SK-N-SH (cell line): ENCODE data around the gene PSG6. TPM values are rescaled to one million over a fixed set of nuclear protein-coding genes. Genes with fewer than 3 reads are reported as not detected.
"Not testable (repeated sequence)": the region's sequence is repeated elsewhere in the genome, so short reads cannot be mapped to it uniquely, and the experiment has no call there.

Experiments used
- CTCF ChIA-PET: fragments of 300-600, 350-600 bp; formaldehyde crosslinking; extraction: SDS; loops from one replicate; lab custom pipeline; 2021; lab: Yijun Ruan, JAX
- POLR2A ChIA-PET: fragments of 350-600 bp; sonication (Branson Sonifier 250); formaldehyde crosslinking; extraction: SDS; loops from one replicate; lab custom pipeline; 2020; ENCODE audit warnings: antibody characterized with exemption, inconsistent platforms; lab: Yijun Ruan, JAX
- DNase-seq: peaks from one replicate; pipeline ENCODE4 v3.0.0; 2012
- H2AFZ ChIP-seq: fragments of 200-600 bp; sonication (generic); 2 replicates; pipeline ENCODE4 v1.8.1; 2016; ENCODE audit warnings: antibody characterized with exemption, mild to moderate bottlenecking, low read depth
- H3F3A ChIP-seq: fragments of 200-600 bp; sonication (generic); replicated peaks from 2 replicates; pipeline ENCODE3; 2016; ENCODE audit warnings: antibody characterized with exemption, mild to moderate bottlenecking; ENCODE audit not compliant: insufficient read depth
- H3K27ac ChIP-seq, 2 experiments: fragments of 200-500 bp in 1 of 2; fragments of 200-600 bp in 1 of 2; sonication (Bioruptor generic) in 1 of 2; sonication (generic), shearing (Covaris generic) in 1 of 2; 2 replicates each; pipeline versions ENCODE4 v1.5.1 to v1.6.1; 2014 to 2016; ENCODE audit warnings: low read depth in 2 of 2, inconsistent platforms in 1 of 2, low read length in 1 of 2, mild to moderate bottlenecking in 1 of 2, mixed read lengths in 1 of 2
- H3K27me3 ChIP-seq: fragments of 200-600 bp; sonication (generic), shearing (Covaris generic); 2 replicates; pipeline ENCODE4 v1.6.1; 2016; ENCODE audit warnings: mixed run types; ENCODE audit not compliant: insufficient read depth
- H3K36me3 ChIP-seq, 2 experiments: fragments of 200-500 bp in 1 of 2; fragments of 200-600 bp in 1 of 2; sonication (Bioruptor generic) in 1 of 2; sonication (generic) in 1 of 2; replicated peaks in 1 of 2; 2 replicates each; pipeline versions ENCODE3 to v1.5.1; 2014 to 2016; ENCODE audit warnings: low read length in 1 of 2, mild to moderate bottlenecking in 1 of 2; ENCODE audit not compliant: insufficient read depth in 2 of 2, control insufficient read depth in 1 of 2
- H3K4me1 ChIP-seq, 2 experiments: fragments of 200-500 bp in 1 of 2; fragments of 200-600 bp in 1 of 2; sonication (Bioruptor generic) in 1 of 2; sonication (generic), shearing (Covaris generic) in 1 of 2; 2 replicates each; pipeline versions ENCODE4 v1.5.1 to v1.6.1; 2014 to 2016; ENCODE audit warnings: low read depth in 1 of 2, low read length in 1 of 2, mixed run types in 1 of 2; ENCODE audit not compliant: insufficient read depth in 2 of 2, control insufficient read depth in 1 of 2
- H3K4me2 ChIP-seq: fragments of 200-600 bp; sonication (generic), shearing (Covaris generic); 2 replicates; pipeline ENCODE4 v1.6.1; 2017; ENCODE audit warnings: mixed run types
- H3K4me3 ChIP-seq, 2 experiments: fragments of 200-500 bp in 1 of 2; fragments of 200-600 bp in 1 of 2; sonication (Bioruptor generic) in 1 of 2; sonication (generic), shearing (Covaris generic) in 1 of 2; 2 replicates each; pipeline versions ENCODE4 v1.5.1 to v1.8.1; 2014 to 2016; ENCODE audit warnings: low read depth in 2 of 2, inconsistent platforms in 1 of 2, low read length in 1 of 2, mild to moderate bottlenecking in 1 of 2, mixed read lengths in 1 of 2, moderate library complexity in 1 of 2
- H3K79me2 ChIP-seq: fragments of 200-600 bp; sonication (generic); 2 replicates; pipeline ENCODE4 v1.8.1; 2017; ENCODE audit warnings: mild to moderate bottlenecking; ENCODE audit not compliant: insufficient read depth
- H3K9ac ChIP-seq: fragments of 200-600 bp; sonication (generic); 2 replicates; pipeline ENCODE4 v1.6.1; 2017; ENCODE audit warnings: mixed run types
- H3K9me2 ChIP-seq: fragments of 200-600 bp; sonication (generic); 2 replicates; pipeline ENCODE4 v1.6.1; 2017; ENCODE audit warnings: mixed run types
- H3K9me3 ChIP-seq: fragments of 200-600 bp; sonication (generic); 2 replicates; pipeline ENCODE4 v1.6.1; 2017; ENCODE audit warnings: mixed run types, mild to moderate bottlenecking, moderate library complexity
- H4K20me1 ChIP-seq: fragments of 200-600 bp; sonication (generic); 2 replicates; pipeline ENCODE4 v1.6.1; 2017; ENCODE audit warnings: mild to moderate bottlenecking, mixed run types; ENCODE audit not compliant: insufficient read depth
- EZH2phosphoT487 ChIP-seq: fragments of 200-600 bp; sonication (generic); IDR thresholded peaks from 2 replicates; pipeline ENCODE4 v1.6.1; 2017; ENCODE audit warnings: low read depth, mixed run types, mild to moderate bottlenecking, antibody characterized with exemption, moderate library complexity, borderline replicate concordance
- FOSL2 ChIP-seq: IDR thresholded peaks from 2 replicates; pipeline ENCODE4 v1.4.0; 2012; ENCODE audit warnings: low read depth, mild to moderate bottlenecking, moderate library complexity, borderline replicate concordance
- GABPA ChIP-seq: IDR thresholded peaks from 2 replicates; pipeline ENCODE4 v1.4.0; 2012; ENCODE audit warnings: low read depth, mild to moderate bottlenecking
- MAX ChIP-seq: IDR thresholded peaks from 2 replicates; pipeline ENCODE4 v1.4.0; 2012; ENCODE audit warnings: low read depth
- MEF2A ChIP-seq: IDR thresholded peaks from 2 replicates; pipeline ENCODE4 v1.4.0; 2012; ENCODE audit warnings: low read depth, borderline replicate concordance
- MXI1 ChIP-seq: IDR thresholded peaks from 2 replicates; pipeline ENCODE4 v1.6.1; 2012; ENCODE audit warnings: mild to moderate bottlenecking, low read depth, low read length, improper control_type of control experiment
- NFIC ChIP-seq: IDR thresholded peaks from 2 replicates; pipeline ENCODE4 v1.4.0; 2012; ENCODE audit warnings: borderline replicate concordance
- RAD21 ChIP-seq: IDR thresholded peaks from 2 replicates; pipeline ENCODE4 v1.6.1; 2012; ENCODE audit warnings: mild to moderate bottlenecking, low read length
- RFX5 ChIP-seq: IDR thresholded peaks from 2 replicates; pipeline ENCODE4 v1.6.1; 2012; ENCODE audit warnings: mild to moderate bottlenecking, improper control_type of control experiment, low read length
- RXRA ChIP-seq: IDR thresholded peaks from 2 replicates; pipeline ENCODE4 v1.4.0; 2012; ENCODE audit warnings: low read depth, mild to moderate bottlenecking, borderline replicate concordance
- SIN3A ChIP-seq: IDR thresholded peaks from 2 replicates; pipeline ENCODE4 v1.6.1; 2012; ENCODE audit warnings: low read depth, mild to moderate bottlenecking, low read length, moderate library complexity, borderline replicate concordance
- SMC3 ChIP-seq: IDR thresholded peaks from 2 replicates; pipeline ENCODE4 v1.6.1; 2012; ENCODE audit warnings: low read depth, low read length, improper control_type of control experiment
- TAF1 ChIP-seq: IDR thresholded peaks from 2 replicates; pipeline ENCODE4 v1.6.1; 2012; ENCODE audit warnings: low read depth, mild to moderate bottlenecking, low read length, moderate library complexity, borderline replicate concordance
- TCF12 ChIP-seq: IDR thresholded peaks from 2 replicates; pipeline ENCODE4 v1.4.0; 2012
- WGBS: methylation state at CpG from one replicate; pipeline ENCODE4 v1.1.6; 2017; ENCODE audit warnings: low lambda C conversion rate; 5-methylcytosine and 5-hydroxymethylcytosine counted together
- polyA plus RNA-seq, 3 experiments: library from polyadenylated mRNA; depleted of rRNA; stranded (reverse); fragments of >200 nt; gene quantifications; 2 replicates each; pipeline ENCODE4 v1.2.3, GENCODE V29; 2012
- TF ChIP-seq, protein P1 (sequence below): IDR thresholded peaks from 2 replicates; pipeline ENCODE4 v1.4.0; 2012; ENCODE audit warnings: low read depth, borderline replicate concordance
- TF ChIP-seq, protein P2 (sequence below): IDR thresholded peaks from 2 replicates; pipeline ENCODE4 v1.6.1; 2012; ENCODE audit warnings: mild to moderate bottlenecking, low read depth, low read length, moderate library complexity
- TF ChIP-seq, protein P3 (sequence below): fragments of 200-600 bp; sonication (generic); IDR thresholded peaks from 2 replicates; pipeline ENCODE4 v1.6.1; 2017; ENCODE audit warnings: antibody characterized with exemption, mild to moderate bottlenecking, moderate library complexity

The PSG6 gene
- polyA plus RNA-seq, 1 of the 3 experiments (the other 2 are of a cell fraction) = not detected

DNA sequence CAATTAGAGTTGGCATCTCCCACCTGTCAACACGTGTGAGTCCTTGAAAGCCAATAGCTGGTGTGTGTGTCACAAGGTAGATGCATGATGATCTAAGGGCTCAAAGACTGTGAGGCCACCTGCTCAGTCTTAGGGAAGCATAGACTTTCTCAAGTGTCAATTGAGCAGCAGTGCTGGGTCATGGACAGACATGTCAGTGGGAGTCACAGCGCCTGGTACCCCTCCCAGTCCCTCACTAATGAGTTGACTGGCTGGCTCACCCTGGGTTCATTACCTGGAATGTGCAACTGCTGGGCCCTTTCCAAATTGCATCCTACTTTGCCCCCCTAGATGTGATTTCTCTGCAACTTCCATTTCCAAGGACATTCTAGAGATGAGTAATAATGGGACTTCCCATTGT, 9.1 kb upstream of the PSG6 start:
- peaks cover 0 to 4% of the 10 kb centered on the region in 2 experiments; a peak in 1 of 4 replicates for H3K4me1 ChIP-seq
- H3K9me2 ChIP-seq = no peaks in the 10 kb centered on the region
- no peaks in the 10 kb centered on the region for H4K20me1 ChIP-seq
- 0% methylated on average over 1 of the region's 2 CpGs for WGBS
- POLR2A ChIA-PET = no interaction called here
- no peaks in the 10 kb centered on the region for H3K79me2 ChIP-seq
- H2AFZ ChIP-seq = no peak overlapping the region
- peaks cover 7% of the 10 kb centered on the region for H3F3A ChIP-seq
- H3K9me3 ChIP-seq = no peaks in the 10 kb centered on the region
- TF ChIP-seq, protein P1, sequence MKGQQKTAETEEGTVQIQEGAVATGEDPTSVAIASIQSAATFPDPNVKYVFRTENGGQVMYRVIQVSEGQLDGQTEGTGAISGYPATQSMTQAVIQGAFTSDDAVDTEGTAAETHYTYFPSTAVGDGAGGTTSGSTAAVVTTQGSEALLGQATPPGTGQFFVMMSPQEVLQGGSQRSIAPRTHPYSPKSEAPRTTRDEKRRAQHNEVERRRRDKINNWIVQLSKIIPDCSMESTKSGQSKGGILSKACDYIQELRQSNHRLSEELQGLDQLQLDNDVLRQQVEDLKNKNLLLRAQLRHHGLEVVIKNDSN = no peak
- TF ChIP-seq GABPA (no peak), TCF12 (no peak), SIN3A (no peak), EZH2phosphoT487 (no peak), TAF1 (no peak), MEF2A (no peak), RXRA (no peak), RFX5 (no peak), MXI1 (no peak), FOSL2 (no peak), MAX (no peak), NFIC (no peak)
- TF ChIP-seq, protein P2, sequence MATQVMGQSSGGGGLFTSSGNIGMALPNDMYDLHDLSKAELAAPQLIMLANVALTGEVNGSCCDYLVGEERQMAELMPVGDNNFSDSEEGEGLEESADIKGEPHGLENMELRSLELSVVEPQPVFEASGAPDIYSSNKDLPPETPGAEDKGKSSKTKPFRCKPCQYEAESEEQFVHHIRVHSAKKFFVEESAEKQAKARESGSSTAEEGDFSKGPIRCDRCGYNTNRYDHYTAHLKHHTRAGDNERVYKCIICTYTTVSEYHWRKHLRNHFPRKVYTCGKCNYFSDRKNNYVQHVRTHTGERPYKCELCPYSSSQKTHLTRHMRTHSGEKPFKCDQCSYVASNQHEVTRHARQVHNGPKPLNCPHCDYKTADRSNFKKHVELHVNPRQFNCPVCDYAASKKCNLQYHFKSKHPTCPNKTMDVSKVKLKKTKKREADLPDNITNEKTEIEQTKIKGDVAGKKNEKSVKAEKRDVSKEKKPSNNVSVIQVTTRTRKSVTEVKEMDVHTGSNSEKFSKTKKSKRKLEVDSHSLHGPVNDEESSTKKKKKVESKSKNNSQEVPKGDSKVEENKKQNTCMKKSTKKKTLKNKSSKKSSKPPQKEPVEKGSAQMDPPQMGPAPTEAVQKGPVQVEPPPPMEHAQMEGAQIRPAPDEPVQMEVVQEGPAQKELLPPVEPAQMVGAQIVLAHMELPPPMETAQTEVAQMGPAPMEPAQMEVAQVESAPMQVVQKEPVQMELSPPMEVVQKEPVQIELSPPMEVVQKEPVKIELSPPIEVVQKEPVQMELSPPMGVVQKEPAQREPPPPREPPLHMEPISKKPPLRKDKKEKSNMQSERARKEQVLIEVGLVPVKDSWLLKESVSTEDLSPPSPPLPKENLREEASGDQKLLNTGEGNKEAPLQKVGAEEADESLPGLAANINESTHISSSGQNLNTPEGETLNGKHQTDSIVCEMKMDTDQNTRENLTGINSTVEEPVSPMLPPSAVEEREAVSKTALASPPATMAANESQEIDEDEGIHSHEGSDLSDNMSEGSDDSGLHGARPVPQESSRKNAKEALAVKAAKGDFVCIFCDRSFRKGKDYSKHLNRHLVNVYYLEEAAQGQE = no peak
- TF ChIP-seq, all 33 proteins: peak for 0
- Histone ChIP-seq H3K9ac (no peak overlapping the region), H3K4me3 (no peak overlapping the region), H3K27ac (no peak overlapping the region), H3K36me3 (no peaks in the 10 kb centered on the region), H3K27me3 (no peaks in the 10 kb centered on the region), H3K4me2 (no peak overlapping the region)
- no peak for DNase-seq
- CTCF ChIA-PET = no interaction called here

- POLR2A ChIA-PET, H3K9ac ChIP-seq, H4K20me1 ChIP-seq, H3K27me3 ChIP-seq, H3K9me3 ChIP-seq, H3K4me3 ChIP-seq, H3F3A ChIP-seq, H3K79me2 ChIP-seq, H2AFZ ChIP-seq, H3K9me2 ChIP-seq, H3K36me3 ChIP-seq, H3K27ac ChIP-seq, H3K4me1 ChIP-seq, H3K4me2 ChIP-seq: not testable (repeated sequence)
- CTCF ChIA-PET = interaction anchor here (1.6 kb wide), 1 partner anchor 38 kb away, joined by 3 read pairs; no protein-coding TSS in a partner anchor
- WGBS = 10% methylated on average over 9 of the region's 9 CpGs
- TF ChIP-seq SMC3 = peak; percentile 47
- TF ChIP-seq, protein P3, sequence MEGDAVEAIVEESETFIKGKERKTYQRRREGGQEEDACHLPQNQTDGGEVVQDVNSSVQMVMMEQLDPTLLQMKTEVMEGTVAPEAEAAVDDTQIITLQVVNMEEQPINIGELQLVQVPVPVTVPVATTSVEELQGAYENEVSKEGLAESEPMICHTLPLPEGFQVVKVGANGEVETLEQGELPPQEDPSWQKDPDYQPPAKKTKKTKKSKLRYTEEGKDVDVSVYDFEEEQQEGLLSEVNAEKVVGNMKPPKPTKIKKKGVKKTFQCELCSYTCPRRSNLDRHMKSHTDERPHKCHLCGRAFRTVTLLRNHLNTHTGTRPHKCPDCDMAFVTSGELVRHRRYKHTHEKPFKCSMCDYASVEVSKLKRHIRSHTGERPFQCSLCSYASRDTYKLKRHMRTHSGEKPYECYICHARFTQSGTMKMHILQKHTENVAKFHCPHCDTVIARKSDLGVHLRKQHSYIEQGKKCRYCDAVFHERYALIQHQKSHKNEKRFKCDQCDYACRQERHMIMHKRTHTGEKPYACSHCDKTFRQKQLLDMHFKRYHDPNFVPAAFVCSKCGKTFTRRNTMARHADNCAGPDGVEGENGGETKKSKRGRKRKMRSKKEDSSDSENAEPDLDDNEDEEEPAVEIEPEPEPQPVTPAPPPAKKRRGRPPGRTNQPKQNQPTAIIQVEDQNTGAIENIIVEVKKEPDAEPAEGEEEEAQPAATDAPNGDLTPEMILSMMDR = peak; percentile 68
- TF ChIP-seq RAD21 = peak; percentile 50
- DNase-seq = peak; percentile 14
Observed at GRCh38 chr19:42923106-42923505, 5.4 kb upstream of the PSG6 start.

DNA sequence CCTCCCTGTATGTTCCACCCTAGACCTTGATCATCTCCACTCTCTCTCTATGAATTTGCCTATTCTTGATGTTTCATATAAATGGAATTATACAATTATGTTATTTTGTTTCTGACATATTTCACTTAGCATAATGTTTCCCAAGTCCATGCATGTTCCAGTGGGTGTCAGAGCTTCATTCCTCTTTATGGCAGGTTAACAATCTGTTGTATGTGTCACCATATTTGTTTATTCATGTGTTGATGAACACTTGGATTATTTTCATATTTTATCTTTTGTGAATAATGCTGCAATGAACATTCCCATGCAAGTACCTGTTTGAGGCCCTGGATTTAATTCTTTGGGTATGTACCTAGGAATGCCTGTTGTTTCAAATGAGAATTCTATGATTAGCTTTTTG, 3.3 kb upstream of the PSG6 start:
- DNase-seq, H3K36me3 ChIP-seq, H3K27ac ChIP-seq, H3K4me1 ChIP-seq, H3K9ac ChIP-seq, H3K79me2 ChIP-seq, H3K4me3 ChIP-seq, H4K20me1 ChIP-seq, H3F3A ChIP-seq, H3K9me3 ChIP-seq, H3K27me3 ChIP-seq, POLR2A ChIA-PET, H3K9me2 ChIP-seq, CTCF ChIA-PET, H2AFZ ChIP-seq, H3K4me2 ChIP-seq: not testable (repeated sequence)
